HL-60 (cell line): ENCODE data around the gene EGFR.

ENCODE experiments used
- CTCF ChIP-seq: IDR thresholded peaks from one replicate; pipeline ENCODE4 v1.5.1; 2011; ENCODE audit warnings: low read length, control low read depth, inconsistent platforms; ENCODE audit not compliant: insufficient read depth
- POLR2AphosphoS5 ChIP-seq: IDR thresholded peaks from 2 replicates; pipeline ENCODE4 v1.6.1; 2012; ENCODE audit warnings: low read depth
- REST ChIP-seq: IDR thresholded peaks from 2 replicates; pipeline ENCODE4 v1.6.1; 2012; ENCODE audit warnings: low read depth; ENCODE audit not compliant: insufficient replicate concordance

GRCh38 chr7:55191161-55191925 is 172.5 kb downstream of the EGFR start:
- TF ChIP-seq CTCF (no peak), POLR2AphosphoS5 (no peak), REST (no peak)
